Fibroblast of pulmonary artery (primary cell): ENCODE results near the gene PDZD2.

Experiments
- DNase-seq: peaks from one replicate; pipeline ENCODE4 v3.0.0-alpha.2; 2010; ENCODE audit warnings: low read depth
- H3K4me3 ChIP-seq: replicated peaks from 2 replicates; pipeline ENCODE4 v1.5.1; 2011; ENCODE audit warnings: low read depth, mild to moderate bottlenecking, control low read depth, low read length, moderate library complexity
- TF ChIP-seq, protein P1 (sequence below): IDR thresholded peaks from 2 replicates; pipeline ENCODE4 v1.5.1; 2011; ENCODE audit warnings: mild to moderate bottlenecking, control low read depth, low read length, inconsistent platforms; ENCODE audit errors: missing control alignments

Gene PDZD2

DNA sequence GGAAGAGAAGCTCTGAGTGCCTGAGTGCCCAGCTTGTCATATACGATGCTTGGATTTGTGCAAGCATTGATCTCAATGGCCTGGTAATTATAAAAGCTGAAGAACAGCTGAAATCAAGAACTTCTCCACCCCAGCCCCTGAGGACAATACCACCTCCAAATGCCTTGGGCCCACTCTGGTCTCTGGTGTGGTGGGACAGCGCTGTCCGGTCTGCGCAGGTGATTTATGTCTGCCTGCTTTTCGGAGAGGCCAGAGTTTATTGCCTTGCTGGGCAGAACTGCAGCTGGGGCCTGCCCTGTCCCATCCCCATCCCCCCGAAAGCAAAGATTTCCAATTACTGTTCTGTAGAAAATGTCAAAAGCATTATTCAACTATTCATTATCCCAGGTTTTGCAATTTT, 1.1 kb upstream of the PDZD2 start:
- no peak overlapping the region for H3K4me3 ChIP-seq
- TF ChIP-seq, protein P1, sequence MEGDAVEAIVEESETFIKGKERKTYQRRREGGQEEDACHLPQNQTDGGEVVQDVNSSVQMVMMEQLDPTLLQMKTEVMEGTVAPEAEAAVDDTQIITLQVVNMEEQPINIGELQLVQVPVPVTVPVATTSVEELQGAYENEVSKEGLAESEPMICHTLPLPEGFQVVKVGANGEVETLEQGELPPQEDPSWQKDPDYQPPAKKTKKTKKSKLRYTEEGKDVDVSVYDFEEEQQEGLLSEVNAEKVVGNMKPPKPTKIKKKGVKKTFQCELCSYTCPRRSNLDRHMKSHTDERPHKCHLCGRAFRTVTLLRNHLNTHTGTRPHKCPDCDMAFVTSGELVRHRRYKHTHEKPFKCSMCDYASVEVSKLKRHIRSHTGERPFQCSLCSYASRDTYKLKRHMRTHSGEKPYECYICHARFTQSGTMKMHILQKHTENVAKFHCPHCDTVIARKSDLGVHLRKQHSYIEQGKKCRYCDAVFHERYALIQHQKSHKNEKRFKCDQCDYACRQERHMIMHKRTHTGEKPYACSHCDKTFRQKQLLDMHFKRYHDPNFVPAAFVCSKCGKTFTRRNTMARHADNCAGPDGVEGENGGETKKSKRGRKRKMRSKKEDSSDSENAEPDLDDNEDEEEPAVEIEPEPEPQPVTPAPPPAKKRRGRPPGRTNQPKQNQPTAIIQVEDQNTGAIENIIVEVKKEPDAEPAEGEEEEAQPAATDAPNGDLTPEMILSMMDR, result no peak
- DNase-seq, result no peak

- DNase-seq, result peak; percentile 4
- peak overlapping the region; percentile 59 for H3K4me3 ChIP-seq
- TF ChIP-seq, protein P1, result no peak
Measured at GRCh38 chr5:31638345-31638744, 586 bp upstream of the PDZD2 start.

DNA sequence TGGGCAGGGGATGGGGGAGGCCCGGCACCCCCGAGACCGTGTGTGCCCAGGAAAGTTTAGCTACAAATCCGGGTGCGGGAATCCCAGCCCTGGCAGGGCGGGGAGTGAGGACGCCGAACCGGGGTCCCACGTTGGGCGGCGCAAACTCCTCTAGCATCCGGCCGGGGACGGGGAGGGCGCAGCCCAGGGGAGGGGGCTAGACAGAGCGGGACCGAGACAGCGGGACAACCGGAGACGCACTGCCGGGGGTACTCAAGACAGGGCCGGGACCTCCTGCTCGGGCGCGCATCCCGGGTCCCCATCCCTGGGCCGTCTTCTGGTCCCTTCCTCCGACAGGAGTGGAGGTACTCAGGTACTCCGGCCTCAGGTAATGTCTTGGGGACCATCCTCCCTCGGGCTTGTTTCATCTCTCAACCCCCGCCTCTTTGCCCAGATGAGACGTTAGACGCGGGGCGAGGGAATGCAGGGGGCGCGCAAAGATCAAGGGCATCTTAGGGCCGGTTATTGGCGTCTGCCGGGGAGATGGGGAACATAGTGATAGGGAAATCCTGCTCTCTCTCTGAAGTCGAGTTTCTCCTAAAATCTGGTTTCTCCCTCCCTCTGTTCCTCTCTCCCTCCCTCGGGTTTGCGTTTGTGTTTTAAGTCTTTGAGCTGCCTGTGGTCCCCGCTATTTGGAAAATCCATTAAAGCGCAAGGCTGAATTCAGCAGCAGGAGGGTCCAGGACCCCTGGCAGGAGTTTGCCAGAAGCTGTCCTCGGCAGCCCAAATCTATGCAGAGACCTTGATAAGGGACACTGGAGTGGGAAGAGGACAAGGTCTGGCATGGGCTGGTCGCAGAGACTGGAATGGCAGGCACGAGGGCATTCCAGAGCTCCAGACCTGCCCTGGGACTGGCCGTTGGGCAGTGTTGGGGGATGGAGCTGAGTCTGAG, 815 bp downstream of the PDZD2 start:
- H3K4me3 ChIP-seq, result peak overlapping the region; percentile 28
- DNase-seq, result no peak
- TF ChIP-seq, protein P1, result no peak

- no peak for DNase-seq
- TF ChIP-seq, protein P1, result no peak
- no peak overlapping the region for H3K4me3 ChIP-seq
Measured at GRCh38 chr5:31640573-31640972, 1.6 kb downstream of the PDZD2 start.

DNA sequence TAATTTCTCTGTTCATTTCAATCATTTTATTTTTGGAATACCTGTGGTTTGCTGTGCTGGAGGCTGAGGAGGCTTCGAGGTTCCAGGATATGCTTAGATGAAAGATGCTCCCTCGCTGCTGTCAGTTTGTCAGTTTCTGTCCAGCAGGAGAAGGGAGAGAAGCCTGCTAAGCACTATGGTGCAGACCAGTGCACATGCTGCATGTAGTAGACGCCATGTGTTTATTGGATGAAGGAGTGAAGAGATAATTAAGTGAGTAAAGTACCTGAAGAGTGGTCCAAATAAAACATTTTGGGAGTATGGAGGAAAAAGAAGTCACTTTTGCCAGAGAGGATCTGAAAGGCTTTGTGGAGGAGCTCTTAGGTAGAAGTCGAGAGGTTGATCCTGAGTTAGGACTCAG, 2.1 kb downstream of the PDZD2 start:
- TF ChIP-seq, protein P1, result no peak
- DNase-seq, result no peak
- no peak overlapping the region for H3K4me3 ChIP-seq

DNA sequence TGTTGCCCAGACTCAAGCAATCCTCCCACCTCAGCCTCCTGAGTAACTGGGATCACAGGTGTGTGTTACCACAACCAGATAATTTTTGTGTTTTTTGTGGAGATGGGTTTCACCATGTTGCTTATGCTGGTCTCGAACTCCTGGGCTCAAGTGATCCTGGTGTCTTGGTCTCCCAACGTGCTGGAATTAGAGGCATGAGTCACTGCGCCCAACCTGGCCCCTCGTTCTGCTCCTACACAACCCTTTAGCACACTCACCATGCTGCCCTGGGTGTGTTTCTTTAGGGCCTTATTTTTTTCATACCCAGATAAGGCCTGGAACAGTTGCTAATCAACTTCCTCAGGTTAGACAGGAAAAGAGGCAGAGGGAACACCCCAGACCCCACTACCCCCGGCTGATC, 2.6 kb downstream of the PDZD2 start:
- no peak overlapping the region for H3K4me3 ChIP-seq
- no peak for DNase-seq
- TF ChIP-seq, protein P1, result no peak
